Measurements from ENCODE around the gene SIK2.

The SIK2 gene

GRCh38 chr11:111581341-111581740 lies 20.9 kb upstream of the SIK2 start:
- no peak for DNase-seq (ENCODE audit: extremely low read depth in 1 of 2, low read depth in 1 of 2)

DNA sequence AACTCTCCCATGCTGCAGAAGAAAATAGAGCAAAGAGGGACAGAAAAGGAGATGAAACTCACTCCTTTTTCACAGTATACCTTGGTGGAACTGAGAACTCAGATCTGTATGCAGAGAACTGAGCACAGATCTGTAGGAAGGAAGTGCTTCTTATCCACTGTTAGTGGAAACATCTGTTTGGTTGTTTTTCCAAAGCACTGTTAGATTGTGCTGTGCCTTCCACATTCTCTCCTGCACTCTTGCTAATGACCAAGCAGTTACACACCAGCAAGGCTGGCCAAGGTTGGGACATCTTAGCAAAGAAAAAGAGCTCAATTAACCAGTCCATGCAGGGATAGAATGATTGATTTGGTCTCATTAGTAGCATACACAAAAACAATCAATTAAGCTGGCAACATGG lies 20.1 kb upstream of the SIK2 start:
- no peak for DNase-seq (ENCODE audit: extremely low read depth in 1 of 2, low read depth in 1 of 2)

- no peak for DNase-seq (ENCODE audit: extremely low read depth in 1 of 2, low read depth in 1 of 2)
Measured at GRCh38 chr11:111582881-111583280, 19.4 kb upstream of the SIK2 start.

DNA sequence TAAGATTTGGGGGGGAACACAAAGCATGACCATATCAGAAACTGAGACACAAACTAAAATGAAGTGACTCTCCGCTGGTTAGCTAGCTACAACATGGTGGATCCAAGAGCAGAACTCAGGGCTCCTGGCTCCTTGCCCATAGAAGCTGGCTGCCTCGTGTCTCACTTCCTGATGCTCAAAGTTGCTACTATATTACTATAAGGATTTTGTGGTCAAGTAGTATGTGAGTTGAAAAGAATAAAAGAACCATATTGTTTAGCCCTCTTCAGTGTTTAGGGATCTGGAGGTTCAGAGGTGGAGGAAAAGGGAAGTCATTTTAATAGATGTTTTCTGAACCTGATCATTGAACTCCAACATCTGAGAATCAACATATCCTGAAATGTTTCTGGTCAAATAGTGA lies 16.9 kb upstream of the SIK2 start:
- no peak for DNase-seq (ENCODE audit: extremely low read depth in 1 of 2, low read depth in 1 of 2)

DNA sequence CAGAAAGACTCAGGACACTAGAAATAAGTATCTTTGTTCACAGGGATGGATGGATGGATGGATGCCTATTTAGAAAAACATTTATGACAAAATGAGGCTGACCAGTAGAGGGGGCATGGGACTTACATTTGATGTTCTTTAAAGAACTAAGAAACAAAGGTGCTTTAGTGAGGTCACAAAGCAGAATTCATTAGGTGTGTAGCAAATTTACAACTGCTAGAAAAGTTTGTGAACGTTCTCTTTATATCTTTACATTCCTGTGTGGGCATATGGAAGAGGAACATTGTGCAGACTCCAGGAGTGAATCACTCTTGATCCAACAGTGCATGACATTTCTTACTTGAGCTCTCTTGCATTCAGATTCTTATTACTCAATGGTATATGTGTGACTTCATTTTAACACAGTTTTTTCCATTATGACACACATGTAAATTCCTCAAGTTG lies 15.8 kb upstream of the SIK2 start:
- DNase-seq (ENCODE audit: extremely low read depth in 1 of 2, low read depth in 1 of 2), result no peak

- DNase-seq (ENCODE audit: extremely low read depth in 1 of 2, low read depth in 1 of 2), result no peak
Measured at GRCh38 chr11:111589114-111589513, 13.1 kb upstream of the SIK2 start.

DNA sequence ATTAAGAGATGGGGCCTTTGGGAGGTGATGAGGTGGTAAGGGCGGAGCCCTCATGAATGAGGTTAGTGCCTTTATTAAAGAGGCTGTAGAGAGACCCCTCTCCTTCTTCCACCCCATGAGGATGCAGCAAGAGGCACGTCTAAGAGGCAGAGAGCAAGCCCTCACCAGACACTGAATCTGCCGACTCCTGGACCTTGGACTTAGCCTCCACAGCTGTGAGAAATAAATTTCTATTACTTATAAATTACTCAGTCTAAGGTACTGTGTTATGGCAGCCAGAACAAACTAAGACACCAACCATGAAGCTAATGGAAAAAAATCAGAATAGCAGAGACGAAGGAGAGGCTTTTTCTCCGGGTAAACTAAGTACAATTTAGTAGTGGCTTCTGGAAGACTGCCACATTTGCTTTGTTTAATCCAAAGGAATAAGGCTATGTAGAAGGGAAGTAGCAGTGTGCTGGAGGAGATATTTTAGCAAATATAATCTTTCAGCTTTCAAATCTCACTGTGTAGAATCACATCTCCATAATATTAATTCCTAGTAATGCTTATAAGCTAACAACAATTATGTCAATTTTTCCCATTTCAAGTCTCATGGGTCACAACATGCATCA lies 12.3 kb upstream of the SIK2 start:
- DNase-seq (ENCODE audit: extremely low read depth in 1 of 2, low read depth in 1 of 2), result no peak

DNA sequence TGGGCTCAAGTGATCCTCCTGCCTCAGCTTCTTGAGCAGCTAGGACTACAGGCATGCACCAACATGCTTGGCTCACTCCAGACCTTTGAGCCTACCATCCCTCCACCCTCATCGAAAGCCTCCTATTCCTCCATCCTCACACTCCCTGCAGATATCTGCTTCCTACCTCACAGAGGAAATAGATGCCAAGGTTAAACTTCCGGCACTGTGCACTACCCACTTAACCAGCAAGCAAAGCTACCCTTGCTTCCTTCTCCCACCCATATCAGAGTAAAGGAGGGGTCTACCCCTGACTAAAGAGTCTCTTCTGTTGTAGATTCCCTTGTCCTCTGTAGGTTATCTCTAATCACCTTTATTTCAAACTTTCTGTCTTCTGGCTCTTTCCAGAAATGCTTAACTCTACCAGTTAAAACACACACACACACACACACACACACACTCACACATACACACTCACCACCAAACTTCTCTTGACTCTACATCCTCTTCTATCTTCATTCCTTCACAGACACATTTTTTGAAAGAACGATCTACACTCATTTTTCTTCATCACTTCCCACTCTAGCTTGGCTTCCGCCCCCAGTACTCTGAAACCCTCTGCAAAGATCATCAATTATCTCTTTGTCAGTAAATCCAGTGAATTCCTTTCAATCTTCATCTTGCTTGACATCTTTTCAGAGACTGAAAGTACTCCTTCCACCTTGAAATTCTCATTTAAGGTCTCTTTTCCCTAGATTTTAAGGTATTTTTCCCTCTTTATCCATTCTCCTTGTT lies 10.9 kb upstream of the SIK2 start:
- DNase-seq (ENCODE audit: extremely low read depth in 1 of 2, low read depth in 1 of 2), result no peak

- DNase-seq (ENCODE audit: extremely low read depth in 1 of 2, low read depth in 1 of 2), result no peak
Measured at GRCh38 chr11:111592491-111592890, 9.8 kb upstream of the SIK2 start.

- DNase-seq (ENCODE audit: extremely low read depth in 1 of 2, low read depth in 1 of 2), result no peak
Measured at GRCh38 chr11:111596319-111596718, 5.9 kb upstream of the SIK2 start.

- no peak for DNase-seq (ENCODE audit: extremely low read depth in 1 of 2, low read depth in 1 of 2)
Measured at GRCh38 chr11:111598148-111598547, 4.1 kb upstream of the SIK2 start.

DNA sequence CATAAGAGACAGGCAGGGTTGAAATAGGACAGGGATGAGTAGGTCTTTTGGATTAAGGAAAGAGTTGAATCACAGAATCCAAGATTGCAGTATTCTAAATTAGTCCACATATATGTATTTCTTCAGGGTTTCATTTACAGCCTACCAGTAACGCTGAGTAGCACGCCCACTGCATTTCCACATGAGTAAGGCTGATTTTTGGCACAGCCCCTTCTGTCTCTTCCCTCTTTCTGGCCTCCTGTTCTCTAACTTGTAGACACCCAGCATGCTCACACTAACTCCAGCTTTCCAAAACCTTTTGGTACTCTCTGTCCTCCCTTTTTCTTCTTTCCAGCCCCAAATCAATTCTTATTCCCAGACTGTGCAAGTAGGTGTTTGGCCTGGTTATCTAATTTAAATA lies 3.7 kb upstream of the SIK2 start:
- DNase-seq (ENCODE audit: extremely low read depth in 1 of 2, low read depth in 1 of 2), result no peak

- no peak for DNase-seq (ENCODE audit: extremely low read depth in 1 of 2, low read depth in 1 of 2)
Measured at GRCh38 chr11:111601636-111601978, 642 bp upstream of the SIK2 start.

DNA sequence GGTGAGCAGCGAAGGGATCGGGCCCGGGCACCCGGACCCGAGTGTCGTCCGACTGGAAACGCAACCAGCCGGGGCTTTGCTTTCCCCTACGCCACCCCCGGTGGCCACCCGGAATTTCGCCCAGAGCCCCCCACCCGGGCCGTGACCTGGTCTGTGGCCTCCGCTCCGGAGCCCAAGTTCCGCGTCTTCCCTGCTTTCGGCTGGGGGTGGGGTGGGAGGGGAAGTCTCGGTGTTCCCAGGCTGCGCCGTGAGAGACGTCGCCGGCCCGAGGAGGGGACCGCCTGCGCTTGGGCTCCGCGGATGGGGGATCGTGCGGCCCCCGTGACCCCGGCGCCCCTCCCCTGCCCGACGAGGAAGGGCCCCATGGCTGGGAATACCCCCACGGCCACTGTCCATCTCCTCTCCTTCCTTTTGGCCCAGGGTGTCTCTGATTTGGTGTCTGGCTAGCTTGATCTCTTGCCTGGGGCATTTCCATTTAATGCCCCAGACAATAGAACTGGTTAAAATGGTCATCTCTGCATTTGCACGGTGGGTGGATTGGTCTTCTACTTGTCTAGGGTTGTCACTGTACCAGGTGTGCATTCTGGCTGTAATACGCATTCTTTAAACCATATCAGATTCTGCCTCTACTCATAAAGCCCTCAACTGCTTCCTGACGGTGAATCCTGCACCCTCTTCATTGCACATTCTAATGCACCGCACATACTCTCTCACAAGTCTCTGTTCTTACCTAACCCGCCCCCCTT lies 789 bp downstream of the SIK2 start:
- no peak for DNase-seq (ENCODE audit: extremely low read depth in 1 of 2, low read depth in 1 of 2)

DNA sequence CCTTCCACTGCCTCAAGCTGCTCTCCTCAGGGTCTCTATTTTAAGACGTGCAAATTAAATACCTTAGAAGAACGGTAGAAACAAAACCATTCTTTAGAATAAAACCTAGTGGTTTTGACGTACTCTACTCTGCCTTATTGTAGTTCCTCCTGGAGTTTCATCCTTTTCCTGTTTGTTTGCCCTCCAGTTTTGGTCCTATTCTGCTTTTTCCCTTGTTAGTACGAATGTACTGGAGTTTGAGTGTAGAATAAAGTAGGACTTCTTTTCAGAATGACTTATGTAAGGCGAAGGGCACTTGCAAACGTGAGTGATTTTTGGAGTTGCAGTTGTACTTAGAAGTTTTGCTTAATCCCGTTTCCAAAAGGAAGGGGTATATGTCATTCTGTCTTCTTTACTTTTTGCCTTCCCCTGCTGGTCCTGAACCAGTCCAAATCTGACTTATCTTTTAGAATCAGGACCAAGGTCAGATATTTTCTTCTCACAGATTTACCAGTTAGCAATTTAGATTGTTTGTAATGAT lies 1.4 kb downstream of the SIK2 start:
- no peak for DNase-seq (ENCODE audit: extremely low read depth in 1 of 2, low read depth in 1 of 2)

DNA sequence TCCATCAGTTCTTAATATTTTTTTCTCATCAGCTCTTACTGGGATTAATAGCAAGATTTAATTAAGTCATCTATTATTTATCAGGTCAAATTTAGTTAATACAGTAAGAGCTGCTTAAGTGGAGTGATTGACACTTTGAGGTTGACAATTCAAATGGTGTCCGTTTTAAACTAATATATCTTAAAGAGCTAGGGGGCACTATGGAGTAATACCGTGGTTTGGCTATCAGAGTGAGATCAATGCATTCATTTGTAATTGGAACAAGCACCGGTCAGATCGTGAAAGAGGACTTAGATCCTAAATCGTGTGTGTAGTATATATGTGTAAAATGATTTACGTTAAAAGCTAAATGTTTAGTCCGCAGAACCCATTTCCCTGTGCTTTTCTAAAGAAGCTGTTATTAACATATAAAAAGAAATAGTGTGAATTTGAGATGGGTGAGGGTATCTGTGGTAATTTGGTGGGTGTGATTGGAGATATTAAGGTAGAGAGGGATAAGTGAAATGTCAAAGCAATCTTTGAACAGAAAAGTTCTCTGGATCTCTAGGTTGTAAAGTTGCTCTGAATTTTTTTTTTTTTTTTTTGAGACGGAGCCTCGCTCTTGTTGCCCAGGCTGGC lies 2.3 kb downstream of the SIK2 start:
- DNase-seq (ENCODE audit: extremely low read depth in 1 of 2, low read depth in 1 of 2), result no peak

DNA sequence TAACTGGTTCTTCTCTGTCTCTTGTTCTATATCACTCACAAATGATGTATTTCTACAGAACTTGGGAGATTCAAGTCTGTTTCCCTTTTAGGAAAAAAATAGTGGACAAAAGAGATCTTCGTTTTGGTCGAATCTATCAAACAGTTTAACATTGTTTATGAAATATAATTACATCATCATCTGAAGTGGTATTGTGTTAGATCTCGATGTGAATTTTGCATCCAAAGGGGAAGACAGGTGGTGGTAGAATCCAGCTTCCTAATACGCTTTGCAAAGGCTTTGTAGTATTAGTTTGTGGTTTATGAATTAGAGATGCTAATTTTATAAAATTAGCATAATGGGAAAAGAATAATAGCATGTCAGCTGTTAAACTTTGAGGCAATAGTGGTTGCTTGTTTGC lies 3.4 kb downstream of the SIK2 start:
- no peak for DNase-seq (ENCODE audit: extremely low read depth in 1 of 2, low read depth in 1 of 2)

GRCh38 chr11:111606986-111607385 lies 4.7 kb downstream of the SIK2 start:
- DNase-seq (ENCODE audit: extremely low read depth in 1 of 2, low read depth in 1 of 2), result no peak

- DNase-seq (ENCODE audit: extremely low read depth in 1 of 2, low read depth in 1 of 2), result no peak
Measured at GRCh38 chr11:111607751-111608150, 5.5 kb downstream of the SIK2 start.

DNA sequence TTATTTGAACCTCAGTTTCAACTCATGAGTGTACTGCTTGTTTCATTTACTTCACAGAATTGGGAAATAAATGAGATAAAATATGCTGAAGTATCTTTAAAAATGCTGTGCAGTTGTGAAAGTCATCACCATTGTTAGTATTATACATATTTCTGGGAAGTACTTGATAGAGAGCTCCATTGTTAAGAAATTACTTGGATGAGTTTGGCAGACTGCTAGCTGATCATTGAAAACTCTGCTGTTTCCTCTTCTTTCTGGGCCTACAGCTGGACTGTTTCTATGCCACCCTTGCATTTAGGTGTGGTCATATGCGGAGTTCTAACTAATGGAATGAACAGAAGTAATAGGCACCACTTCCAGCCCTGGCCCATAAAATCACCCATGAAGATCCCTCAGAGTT lies 10.0 kb downstream of the SIK2 start:
- DNase-seq (ENCODE audit: extremely low read depth in 1 of 2, low read depth in 1 of 2), result no peak

GRCh38 chr11:111617286-111617685 lies 15.0 kb downstream of the SIK2 start:
- DNase-seq (ENCODE audit: extremely low read depth in 1 of 2, low read depth in 1 of 2), result no peak

Data from activated CD8-positive, alpha-beta memory T cell treated with anti-CD3 and anti-CD28 coated beads for 1 hour (primary cell).